Loucy (cell line): ENCODE measurements around the gene BCAS3.

ENCODE experiments used
- H2AFZ ChIP-seq: fragments of 200-600 bp; sonication (generic); 2 replicates; pipeline ENCODE4 v1.6.0; 2016; ENCODE audit warnings: antibody characterized with exemption, mild to moderate bottlenecking, low read length, moderate library complexity
- H3F3A ChIP-seq: fragments of 200-600 bp; 2 replicates; pipeline ENCODE4 v1.6.0; 2016; ENCODE audit warnings: antibody characterized with exemption, low read depth, mild to moderate bottlenecking
- H3K27me3 ChIP-seq: fragments of 200-600 bp; sonication (generic); 2 replicates; pipeline ENCODE4 v1.6.1; 2014; ENCODE audit warnings: low read length, mild to moderate bottlenecking; ENCODE audit not compliant: insufficient read depth, poor library complexity, severe bottlenecking
- H3K36me3 ChIP-seq: fragments of 200-600 bp; sonication (generic); 2 replicates; pipeline ENCODE4 v1.6.1; 2016; ENCODE audit warnings: low read length; ENCODE audit not compliant: insufficient read depth
- H3K4me1 ChIP-seq: fragments of 200-600 bp; sonication (generic); 2 replicates; pipeline ENCODE4 v1.5.1; 2014; ENCODE audit warnings: low read length, mild to moderate bottlenecking; ENCODE audit not compliant: insufficient read depth, poor library complexity, severe bottlenecking
- H3K4me2 ChIP-seq: fragments of 200-600 bp; sonication (generic); 2 replicates; pipeline ENCODE4 v1.6.0; 2014; ENCODE audit warnings: antibody characterized with exemption, low read length, low read depth, mild to moderate bottlenecking; ENCODE audit not compliant: poor library complexity, severe bottlenecking
- H3K4me3 ChIP-seq: fragments of 200-600 bp; sonication (generic); 2 replicates; pipeline ENCODE4 v1.5.1; 2014; ENCODE audit warnings: low read length, mild to moderate bottlenecking, mixed read lengths; ENCODE audit not compliant: poor library complexity, severe bottlenecking
- H3K79me2 ChIP-seq: fragments of 200-600 bp; sonication (generic); 2 replicates; pipeline ENCODE4 v1.6.1; 2014; ENCODE audit warnings: low read length; ENCODE audit not compliant: insufficient read depth
- H3K9ac ChIP-seq: fragments of 200-600 bp; sonication (generic); 2 replicates; pipeline ENCODE4 v1.6.0; 2014; ENCODE audit warnings: mild to moderate bottlenecking, low read depth, low read length, moderate library complexity; ENCODE audit not compliant: poor library complexity, severe bottlenecking
- H3K9me2 ChIP-seq: fragments of 200-600 bp; sonication (generic); replicated peaks from 2 replicates; pipeline ENCODE4 v1.6.1; 2016; ENCODE audit warnings: low read depth, low read length, mixed read lengths
- H3K9me3 ChIP-seq: fragments of 200-600 bp; sonication (generic); 2 replicates; pipeline ENCODE4 v1.6.1; 2014; ENCODE audit warnings: mild to moderate bottlenecking, antibody characterized with exemption, low read length, low read depth; ENCODE audit not compliant: insufficient read depth
- H4K20me1 ChIP-seq: fragments of 200-600 bp; sonication (generic); 2 replicates; pipeline ENCODE4 v1.6.0; 2014; ENCODE audit warnings: antibody characterized with exemption, low read length, mild to moderate bottlenecking; ENCODE audit not compliant: insufficient read depth, poor library complexity, severe bottlenecking
- EZH2phosphoT487 ChIP-seq: fragments of 200-600 bp; IDR thresholded peaks from 2 replicates; pipeline ENCODE4 v1.6.1; 2018; ENCODE audit warnings: antibody characterized with exemption, mild to moderate bottlenecking, moderate library complexity, borderline replicate concordance
- TF ChIP-seq, protein P1 (sequence below): fragments of 200-600 bp; sonication (generic); conservative IDR thresholded peaks from 2 replicates; pipeline ENCODE4 v1.5.1; 2014; ENCODE audit warnings: mild to moderate bottlenecking, antibody characterized with exemption, low read length

BCAS3 gene

GRCh38 chr17:61159221-61159814 is 481.7 kb downstream of the BCAS3 start:
- no peaks in the 10 kb centered on the region for H3K79me2 ChIP-seq
- H3K9ac ChIP-seq = peak overlapping the region; percentile 6
- no peaks in the 10 kb centered on the region for H3K9me3 ChIP-seq
- H4K20me1 ChIP-seq = no peaks in the 10 kb centered on the region
- no peaks in the 10 kb centered on the region for H3K27me3 ChIP-seq
- peak overlapping the region; percentile 7 for H3K4me2 ChIP-seq
- H3K36me3 ChIP-seq = no peaks in the 10 kb centered on the region
- H3K4me1 ChIP-seq = peaks cover 60% of the 10 kb centered on the region
- H3K9me2 ChIP-seq = no peaks in the 10 kb centered on the region
- H3F3A ChIP-seq = no peaks in the 10 kb centered on the region; the same call in 1 of the 2 replicates
- H2AFZ ChIP-seq = 0 out of 2 replicates have a peak overlapping the region, but pooled peaks have one; percentile 14
- TF ChIP-seq, protein P1, sequence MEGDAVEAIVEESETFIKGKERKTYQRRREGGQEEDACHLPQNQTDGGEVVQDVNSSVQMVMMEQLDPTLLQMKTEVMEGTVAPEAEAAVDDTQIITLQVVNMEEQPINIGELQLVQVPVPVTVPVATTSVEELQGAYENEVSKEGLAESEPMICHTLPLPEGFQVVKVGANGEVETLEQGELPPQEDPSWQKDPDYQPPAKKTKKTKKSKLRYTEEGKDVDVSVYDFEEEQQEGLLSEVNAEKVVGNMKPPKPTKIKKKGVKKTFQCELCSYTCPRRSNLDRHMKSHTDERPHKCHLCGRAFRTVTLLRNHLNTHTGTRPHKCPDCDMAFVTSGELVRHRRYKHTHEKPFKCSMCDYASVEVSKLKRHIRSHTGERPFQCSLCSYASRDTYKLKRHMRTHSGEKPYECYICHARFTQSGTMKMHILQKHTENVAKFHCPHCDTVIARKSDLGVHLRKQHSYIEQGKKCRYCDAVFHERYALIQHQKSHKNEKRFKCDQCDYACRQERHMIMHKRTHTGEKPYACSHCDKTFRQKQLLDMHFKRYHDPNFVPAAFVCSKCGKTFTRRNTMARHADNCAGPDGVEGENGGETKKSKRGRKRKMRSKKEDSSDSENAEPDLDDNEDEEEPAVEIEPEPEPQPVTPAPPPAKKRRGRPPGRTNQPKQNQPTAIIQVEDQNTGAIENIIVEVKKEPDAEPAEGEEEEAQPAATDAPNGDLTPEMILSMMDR = no peak
- no peak for TF ChIP-seq EZH2phosphoT487
- no peak overlapping the region for H3K4me3 ChIP-seq

DNA sequence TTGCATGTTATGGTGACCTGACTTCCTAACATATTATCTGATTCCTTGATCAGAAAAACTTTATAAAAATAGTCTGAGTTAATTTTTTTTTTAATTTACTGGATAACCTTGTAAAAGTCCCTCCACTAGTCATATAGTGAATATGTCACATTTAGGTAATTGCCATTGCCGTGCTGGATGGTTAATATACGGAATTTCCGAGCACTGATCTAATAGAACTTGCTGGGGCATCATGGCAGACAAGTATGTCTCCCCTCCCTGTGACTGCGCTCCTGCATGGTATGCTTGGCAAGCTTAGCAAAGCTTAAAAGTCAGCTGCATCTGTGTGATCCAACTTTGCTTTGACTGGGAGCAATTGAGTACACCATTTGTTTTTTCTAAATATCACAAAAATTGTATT is 482.6 kb downstream of the BCAS3 start:
- H3K36me3 ChIP-seq = no peaks in the 10 kb centered on the region
- no peaks in the 10 kb centered on the region; the same call in 1 of the 2 replicates for H3F3A ChIP-seq
- peak overlapping the region; percentile 12 for H3K4me3 ChIP-seq
- no peaks in the 10 kb centered on the region for H3K9me2 ChIP-seq
- H4K20me1 ChIP-seq = no peaks in the 10 kb centered on the region
- no peaks in the 10 kb centered on the region for H3K79me2 ChIP-seq
- no peaks in the 10 kb centered on the region for H3K27me3 ChIP-seq
- peak overlapping the region; percentile 11 for H3K9ac ChIP-seq
- no peak overlapping the region for H2AFZ ChIP-seq
- peak overlapping the region; percentile 42 for H3K4me2 ChIP-seq
- no peaks in the 10 kb centered on the region for H3K9me3 ChIP-seq
- TF ChIP-seq EZH2phosphoT487 = no peak
- TF ChIP-seq, protein P1 = no peak
- H3K4me1 ChIP-seq = peaks cover 60% of the 10 kb centered on the region

DNA sequence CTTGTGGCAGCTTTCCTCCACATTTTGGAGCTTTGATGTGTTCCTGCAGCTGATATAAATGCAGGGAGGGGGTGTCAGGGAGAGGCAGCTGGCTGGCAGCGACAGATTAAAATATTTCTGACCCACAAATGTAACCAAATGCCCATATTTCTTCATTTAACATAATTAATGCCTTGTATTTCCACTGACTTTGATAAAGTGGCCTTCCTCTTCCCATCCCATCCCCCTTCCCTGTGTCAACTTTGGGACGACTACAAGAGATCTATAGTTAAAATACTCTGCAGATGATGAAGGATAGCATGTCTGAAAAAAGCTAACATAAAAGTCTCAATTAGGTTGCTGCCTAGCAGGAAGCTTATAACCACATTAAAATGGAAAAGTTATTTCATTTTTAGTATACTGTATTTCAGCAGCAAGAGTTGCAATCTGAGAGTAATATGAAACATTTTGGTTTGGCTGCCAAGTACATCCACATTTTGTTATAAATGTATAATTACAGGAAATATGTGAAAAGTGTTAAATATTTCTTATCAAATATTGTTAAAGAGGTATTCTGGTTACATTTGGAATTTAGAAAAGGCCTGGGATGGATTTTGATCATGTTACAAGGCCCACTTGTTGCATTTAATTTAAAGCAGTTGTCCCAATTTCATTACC is 483.3 kb downstream of the BCAS3 start:
- no peaks in the 10 kb centered on the region for H4K20me1 ChIP-seq
- no peak for TF ChIP-seq EZH2phosphoT487
- TF ChIP-seq, protein P1 = no peak
- H3K79me2 ChIP-seq = no peaks in the 10 kb centered on the region
- H3K4me2 ChIP-seq = peak overlapping the region; percentile 42
- H3K36me3 ChIP-seq = no peaks in the 10 kb centered on the region
- H3K4me1 ChIP-seq = peaks cover 54% of the 10 kb centered on the region
- H3K9ac ChIP-seq = peak overlapping the region; percentile 11
- peak overlapping the region; percentile 12 for H3K4me3 ChIP-seq
- H2AFZ ChIP-seq = no peak overlapping the region
- H3K27me3 ChIP-seq = no peaks in the 10 kb centered on the region
- no peaks in the 10 kb centered on the region for H3K9me3 ChIP-seq
- no peaks in the 10 kb centered on the region; the same call in 1 of the 2 replicates for H3F3A ChIP-seq
- no peaks in the 10 kb centered on the region for H3K9me2 ChIP-seq
